Measurements from ENCODE around the gene ZBTB18.

DNA sequence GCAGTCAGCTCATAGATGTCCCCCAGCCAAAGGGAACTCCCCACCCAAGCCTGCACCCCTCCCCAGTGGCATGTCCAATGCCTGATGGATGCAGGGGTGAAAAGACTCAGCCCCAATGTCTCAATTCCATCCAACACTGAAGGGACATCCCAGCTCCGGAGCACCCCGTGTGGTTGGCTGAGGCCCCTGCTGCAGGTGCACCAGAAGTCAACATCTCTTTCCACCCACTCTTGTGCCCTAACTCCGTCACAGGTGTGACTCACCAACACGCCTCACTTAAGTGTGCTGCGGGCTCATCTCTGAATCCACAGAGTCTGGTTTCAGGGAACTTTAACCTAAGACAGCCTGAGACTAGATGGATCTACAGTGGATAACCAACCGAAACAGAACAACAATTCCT lies 40.9 kb upstream of the ZBTB18 start:
- TF ChIP-seq EP300 (IDR thresholded peaks at IDR 0.05) (no peak), POLR2A (IDR thresholded peaks at IDR 0.05) (no peak), CTCF (IDR thresholded peaks at IDR 0.05) (no peak)
